Liver (tissue), 9 donors: Measurements from ENCODE around the gene SOX5. TPM values are rescaled to one million over a fixed set of nuclear protein-coding genes. Genes with fewer than 3 reads are reported as not detected.

Experiments
- DNase-seq: peaks from one replicate; pipeline ENCODE4 v3.0.0-alpha.2; 2017; ENCODE audit warnings: low spot score
- H3K27ac ChIP-seq, 2 donors: one replicate each; pipeline ENCODE4 v1.7.0; 2013; ENCODE audit warnings: inconsistent platforms in 2 of 2, low read length in 2 of 2, control low read depth in 1 of 2, low read depth in 1 of 2, mild to moderate bottlenecking in 1 of 2
- H3K27me3 ChIP-seq, 4 donors: one replicate each; pipeline versions ENCODE4 v1.6.1 to v1.7.0; 2013; ENCODE audit warnings: low read length in 3 of 4, inconsistent platforms in 1 of 4, mild to moderate bottlenecking in 1 of 4, moderate library complexity in 1 of 4; ENCODE audit not compliant: control insufficient read depth in 4 of 4, insufficient read depth in 4 of 4
- H3K36me3 ChIP-seq, 4 donors: one replicate each; pipeline versions ENCODE4 v1.6.1 to v1.7.0; 2013; ENCODE audit warnings: low read length in 3 of 4, mild to moderate bottlenecking in 3 of 4, low read depth in 1 of 4, moderate library complexity in 1 of 4; ENCODE audit not compliant: control insufficient read depth in 4 of 4, insufficient read depth in 3 of 4
- H3K4me1 ChIP-seq, 4 donors: one replicate each; pipeline versions ENCODE4 v1.6.1 to v1.7.0; 2013; ENCODE audit warnings: low read length in 3 of 4, mild to moderate bottlenecking in 3 of 4, moderate library complexity in 1 of 4; ENCODE audit not compliant: control insufficient read depth in 4 of 4, insufficient read depth in 4 of 4
- H3K4me3 ChIP-seq, 3 donors: one replicate each; pipeline versions ENCODE4 v1.6.1 to v1.7.0; 2013; ENCODE audit warnings: low read length in 3 of 3, control low read depth in 1 of 3, low read depth in 1 of 3, mild to moderate bottlenecking in 1 of 3
- H3K9ac ChIP-seq, 2 donors: one replicate each; pipeline ENCODE4 v1.7.0; 2013; ENCODE audit warnings: low read length in 2 of 2, mild to moderate bottlenecking in 2 of 2, moderate library complexity in 2 of 2, control low read depth in 1 of 2, low read depth in 1 of 2
- H3K9me3 ChIP-seq, 4 donors: one replicate each; pipeline versions ENCODE4 v1.6.1 to v1.7.0; 2013; ENCODE audit warnings: low read length in 3 of 4; ENCODE audit not compliant: control insufficient read depth in 4 of 4
- EGR1 ChIP-seq, 2 donors: IDR thresholded peaks; 2 replicates each; pipeline ENCODE4 v1.6.1; 2016 to 2018; ENCODE audit warnings: antibody characterized with exemption in 2 of 2, low read depth in 2 of 2
- FOXA1 ChIP-seq: IDR thresholded peaks from 2 replicates; pipeline ENCODE4 v1.6.1; 2016; ENCODE audit warnings: antibody characterized with exemption
- GABPA ChIP-seq, 2 donors: IDR thresholded peaks in 1 of 2; conservative IDR thresholded peaks in 1 of 2; 2 replicates each; pipeline ENCODE4 v1.6.1; 2016; ENCODE audit warnings: antibody characterized with exemption in 2 of 2, mild to moderate bottlenecking in 1 of 2, moderate library complexity in 1 of 2
- HNF4A ChIP-seq, 2 donors: conservative IDR thresholded peaks; 2 replicates each; pipeline ENCODE4 v1.6.1; 2016; ENCODE audit warnings: antibody characterized with exemption in 2 of 2, mild to moderate bottlenecking in 2 of 2
- HNF4G ChIP-seq: IDR thresholded peaks from 2 replicates; pipeline ENCODE4 v1.6.1; 2016; ENCODE audit warnings: antibody characterized with exemption
- JUND ChIP-seq, 2 donors: IDR thresholded peaks; 2 replicates each; pipeline ENCODE4 v1.6.1; 2016; ENCODE audit warnings: antibody characterized with exemption in 2 of 2
- RXRA ChIP-seq, 2 donors: IDR thresholded peaks; 2 replicates each; pipeline ENCODE4 v1.6.1; 2017 to 2018; ENCODE audit warnings: antibody characterized with exemption in 2 of 2, mild to moderate bottlenecking in 1 of 2
- TAF1 ChIP-seq: conservative IDR thresholded peaks from 2 replicates; pipeline ENCODE4 v1.6.1; 2016; ENCODE audit warnings: antibody characterized with exemption, mild to moderate bottlenecking
- YY1 ChIP-seq: IDR thresholded peaks from 2 replicates; pipeline ENCODE4 v1.6.1; 2016; ENCODE audit warnings: antibody characterized with exemption, mild to moderate bottlenecking
- WGBS: extraction: QIAGEN DNeasy Blood & Tissue Kit; methylation state at CpG from one replicate; pipeline ENCODE4 v1.1.7; 2013; 5-methylcytosine and 5-hydroxymethylcytosine counted together
- polyA plus RNA-seq, 2 donors: library from polyadenylated mRNA; stranded (reverse) in 1 of 2; unstranded in 1 of 2; fragments of 200-250 nt in 1 of 2; fragments of >200 nt in 1 of 2; fragmentation: Nextera tagmentation in 1 of 2; extraction: Ambion mirVana in 1 of 2; gene quantifications; one replicate each; pipeline versions ENCODE4 v1.2.1 to v1.2.3, GENCODE V29; 2013 to 2015
- total RNA-seq, 2 donors: library from RNA; depleted of rRNA; stranded (reverse); fragments of >200 nt; gene quantifications; one replicate each; pipeline ENCODE4 v1.2.3, GENCODE V29; 2014
- TF ChIP-seq, protein P1 (sequence below): IDR thresholded peaks from 2 replicates; pipeline ENCODE4 v1.6.1; 2016; ENCODE audit warnings: antibody characterized with exemption
- TF ChIP-seq, protein P2 (sequence below): IDR thresholded peaks from 2 replicates; pipeline ENCODE4 v1.6.1; 2016; ENCODE audit warnings: antibody characterized with exemption, mild to moderate bottlenecking
- TF ChIP-seq, protein P3 (sequence below): IDR thresholded peaks from 2 replicates; pipeline ENCODE4 v1.6.1; 2016; ENCODE audit warnings: antibody characterized with exemption
- TF ChIP-seq, protein P4 (sequence below): fragments of 150-350 bp; IDR thresholded peaks from 2 replicates; pipeline ENCODE4 v1.5.1; 2017; ENCODE audit warnings: improper control_type of control experiment, low read depth, low read length; ENCODE audit not compliant: missing input control
- TF ChIP-seq, protein P5 (sequence below): IDR thresholded peaks from 2 replicates; pipeline ENCODE4 v1.6.1; 2016; ENCODE audit warnings: antibody characterized with exemption
- donor health status: healthy.
- donor health status: healthy.
- donor health status: healthy.
- donor health status: healthy.
- donor health status: healthy.

SOX5 gene
- total and polyA plus RNA-seq, 4 donors, result 2.3 to 42.4 (median 12.3) TPM

DNA sequence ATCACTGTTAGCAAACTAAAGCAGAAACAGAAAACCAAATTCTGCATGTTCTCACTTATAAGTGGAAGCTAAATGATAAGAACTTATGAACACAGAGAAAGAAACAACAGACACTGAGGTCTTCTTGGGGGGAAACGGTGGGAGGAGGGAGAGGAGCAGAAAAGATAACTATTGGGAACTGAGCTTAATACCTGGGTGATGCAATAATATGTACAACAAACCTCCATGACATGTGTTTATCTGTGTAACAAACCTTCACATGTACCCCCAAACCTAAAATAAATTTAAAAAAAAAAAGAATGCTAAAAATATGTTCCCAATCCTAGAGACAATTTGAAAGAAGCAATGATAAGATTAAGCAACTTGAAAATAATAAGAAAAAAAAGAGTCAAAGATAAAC is 89.5 kb downstream of the SOX5 start:
- Histone ChIP-seq H3K4me1 (no peaks in the 10 kb centered on the region), H3K36me3 (peaks cover 0 to 4% (median 3%) of the 10 kb centered on the region in 4 donors), H3K9ac (no peak overlapping the region), H3K27ac (no peak overlapping the region), H3K27me3 (no peaks in the 10 kb centered on the region), H3K4me3 (no peak overlapping the region), H3K9me3 (peaks cover 0 to 3% (median 0%) of the 10 kb centered on the region in 4 donors)
- no peak for DNase-seq
- TF ChIP-seq HNF4A (conservative IDR thresholded peaks at IDR 0.05), result no peak
- TF ChIP-seq FOXA1, result no peak
- TF ChIP-seq EGR1 (IDR thresholded peaks at IDR 0.05; ENCODE audit: low read depth in 2 of 2), result no peak
- TF ChIP-seq HNF4G, result no peak
- TF ChIP-seq, protein P1, sequence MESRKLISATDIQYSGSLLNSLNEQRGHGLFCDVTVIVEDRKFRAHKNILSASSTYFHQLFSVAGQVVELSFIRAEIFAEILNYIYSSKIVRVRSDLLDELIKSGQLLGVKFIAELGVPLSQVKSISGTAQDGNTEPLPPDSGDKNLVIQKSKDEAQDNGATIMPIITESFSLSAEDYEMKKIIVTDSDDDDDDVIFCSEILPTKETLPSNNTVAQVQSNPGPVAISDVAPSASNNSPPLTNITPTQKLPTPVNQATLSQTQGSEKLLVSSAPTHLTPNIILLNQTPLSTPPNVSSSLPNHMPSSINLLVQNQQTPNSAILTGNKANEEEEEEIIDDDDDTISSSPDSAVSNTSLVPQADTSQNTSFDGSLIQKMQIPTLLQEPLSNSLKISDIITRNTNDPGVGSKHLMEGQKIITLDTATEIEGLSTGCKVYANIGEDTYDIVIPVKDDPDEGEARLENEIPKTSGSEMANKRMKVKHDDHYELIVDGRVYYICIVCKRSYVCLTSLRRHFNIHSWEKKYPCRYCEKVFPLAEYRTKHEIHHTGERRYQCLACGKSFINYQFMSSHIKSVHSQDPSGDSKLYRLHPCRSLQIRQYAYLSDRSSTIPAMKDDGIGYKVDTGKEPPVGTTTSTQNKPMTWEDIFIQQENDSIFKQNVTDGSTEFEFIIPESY, result no peak
- TF ChIP-seq JUND (IDR thresholded peaks at IDR 0.05), result no peak
- no peak for TF ChIP-seq GABPA (IDR thresholded peaks at IDR 0.05 in 1 of 2, conservative IDR thresholded peaks at IDR 0.05 in 1 of 2)
- 90% methylated on average over 1 of the region's 1 CpG for WGBS

DNA sequence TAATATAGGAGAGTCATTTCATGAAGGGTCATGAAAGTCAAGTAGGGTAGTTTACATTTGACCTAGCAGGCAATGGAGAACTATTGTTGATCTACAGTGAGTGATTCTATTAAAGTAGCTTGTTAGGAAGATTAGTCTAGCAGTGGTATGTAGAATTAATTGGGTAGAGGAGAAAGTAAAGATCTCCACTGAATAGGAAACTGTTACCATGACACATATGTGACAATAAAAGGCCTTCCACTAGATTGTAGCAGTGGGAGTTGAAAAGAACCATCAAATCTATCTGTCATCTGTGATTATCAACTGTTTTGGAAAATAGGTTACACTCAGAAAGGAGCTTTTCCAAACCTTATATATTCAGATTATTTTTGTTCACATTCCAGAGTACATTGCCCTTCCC is 92.3 kb downstream of the SOX5 start:
- H3K36me3 ChIP-seq, result peaks cover 0 to 3% (median 0%) of the 10 kb centered on the region in 4 donors
- no peak overlapping the region for H3K4me3 ChIP-seq
- TF ChIP-seq, protein P2, sequence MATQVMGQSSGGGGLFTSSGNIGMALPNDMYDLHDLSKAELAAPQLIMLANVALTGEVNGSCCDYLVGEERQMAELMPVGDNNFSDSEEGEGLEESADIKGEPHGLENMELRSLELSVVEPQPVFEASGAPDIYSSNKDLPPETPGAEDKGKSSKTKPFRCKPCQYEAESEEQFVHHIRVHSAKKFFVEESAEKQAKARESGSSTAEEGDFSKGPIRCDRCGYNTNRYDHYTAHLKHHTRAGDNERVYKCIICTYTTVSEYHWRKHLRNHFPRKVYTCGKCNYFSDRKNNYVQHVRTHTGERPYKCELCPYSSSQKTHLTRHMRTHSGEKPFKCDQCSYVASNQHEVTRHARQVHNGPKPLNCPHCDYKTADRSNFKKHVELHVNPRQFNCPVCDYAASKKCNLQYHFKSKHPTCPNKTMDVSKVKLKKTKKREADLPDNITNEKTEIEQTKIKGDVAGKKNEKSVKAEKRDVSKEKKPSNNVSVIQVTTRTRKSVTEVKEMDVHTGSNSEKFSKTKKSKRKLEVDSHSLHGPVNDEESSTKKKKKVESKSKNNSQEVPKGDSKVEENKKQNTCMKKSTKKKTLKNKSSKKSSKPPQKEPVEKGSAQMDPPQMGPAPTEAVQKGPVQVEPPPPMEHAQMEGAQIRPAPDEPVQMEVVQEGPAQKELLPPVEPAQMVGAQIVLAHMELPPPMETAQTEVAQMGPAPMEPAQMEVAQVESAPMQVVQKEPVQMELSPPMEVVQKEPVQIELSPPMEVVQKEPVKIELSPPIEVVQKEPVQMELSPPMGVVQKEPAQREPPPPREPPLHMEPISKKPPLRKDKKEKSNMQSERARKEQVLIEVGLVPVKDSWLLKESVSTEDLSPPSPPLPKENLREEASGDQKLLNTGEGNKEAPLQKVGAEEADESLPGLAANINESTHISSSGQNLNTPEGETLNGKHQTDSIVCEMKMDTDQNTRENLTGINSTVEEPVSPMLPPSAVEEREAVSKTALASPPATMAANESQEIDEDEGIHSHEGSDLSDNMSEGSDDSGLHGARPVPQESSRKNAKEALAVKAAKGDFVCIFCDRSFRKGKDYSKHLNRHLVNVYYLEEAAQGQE, result no peak
- TF ChIP-seq HNF4A (conservative IDR thresholded peaks at IDR 0.05), result no peak
- no peak for TF ChIP-seq FOXA1
- no peak for TF ChIP-seq TAF1
- no peak for TF ChIP-seq HNF4G
- no peak for TF ChIP-seq JUND (IDR thresholded peaks at IDR 0.05)
- no peak for TF ChIP-seq YY1
- TF ChIP-seq, protein P3, sequence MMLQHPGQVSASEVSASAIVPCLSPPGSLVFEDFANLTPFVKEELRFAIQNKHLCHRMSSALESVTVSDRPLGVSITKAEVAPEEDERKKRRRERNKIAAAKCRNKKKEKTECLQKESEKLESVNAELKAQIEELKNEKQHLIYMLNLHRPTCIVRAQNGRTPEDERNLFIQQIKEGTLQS, result no peak
- TF ChIP-seq, protein P4, sequence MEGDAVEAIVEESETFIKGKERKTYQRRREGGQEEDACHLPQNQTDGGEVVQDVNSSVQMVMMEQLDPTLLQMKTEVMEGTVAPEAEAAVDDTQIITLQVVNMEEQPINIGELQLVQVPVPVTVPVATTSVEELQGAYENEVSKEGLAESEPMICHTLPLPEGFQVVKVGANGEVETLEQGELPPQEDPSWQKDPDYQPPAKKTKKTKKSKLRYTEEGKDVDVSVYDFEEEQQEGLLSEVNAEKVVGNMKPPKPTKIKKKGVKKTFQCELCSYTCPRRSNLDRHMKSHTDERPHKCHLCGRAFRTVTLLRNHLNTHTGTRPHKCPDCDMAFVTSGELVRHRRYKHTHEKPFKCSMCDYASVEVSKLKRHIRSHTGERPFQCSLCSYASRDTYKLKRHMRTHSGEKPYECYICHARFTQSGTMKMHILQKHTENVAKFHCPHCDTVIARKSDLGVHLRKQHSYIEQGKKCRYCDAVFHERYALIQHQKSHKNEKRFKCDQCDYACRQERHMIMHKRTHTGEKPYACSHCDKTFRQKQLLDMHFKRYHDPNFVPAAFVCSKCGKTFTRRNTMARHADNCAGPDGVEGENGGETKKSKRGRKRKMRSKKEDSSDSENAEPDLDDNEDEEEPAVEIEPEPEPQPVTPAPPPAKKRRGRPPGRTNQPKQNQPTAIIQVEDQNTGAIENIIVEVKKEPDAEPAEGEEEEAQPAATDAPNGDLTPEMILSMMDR, result no peak
- TF ChIP-seq RXRA (IDR thresholded peaks at IDR 0.05), result no peak
- TF ChIP-seq, protein P5, sequence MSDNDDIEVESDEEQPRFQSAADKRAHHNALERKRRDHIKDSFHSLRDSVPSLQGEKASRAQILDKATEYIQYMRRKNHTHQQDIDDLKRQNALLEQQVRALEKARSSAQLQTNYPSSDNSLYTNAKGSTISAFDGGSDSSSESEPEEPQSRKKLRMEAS, result no peak
- TF ChIP-seq EGR1 (IDR thresholded peaks at IDR 0.05; ENCODE audit: low read depth in 2 of 2), result no peak
- H3K27ac ChIP-seq, result no peak overlapping the region
- peaks cover 0 to 3% (median 0%) of the 10 kb centered on the region in 4 donors for H3K9me3 ChIP-seq
- no peaks in the 10 kb centered on the region for H3K4me1 ChIP-seq
- no peak for DNase-seq
- H3K9ac ChIP-seq, result no peak overlapping the region
- no peaks in the 10 kb centered on the region for H3K27me3 ChIP-seq
